NCI-H187 treated with DMSO at 0.1 percent for 48 hours (cell line): ENCODE results near the gene CHST7.
"Not testable (repeated sequence)": the region's sequence is repeated elsewhere in the genome, so short reads cannot be mapped to it uniquely, and the experiment has no call there.

Source experiments
- DNase-seq: peaks from one replicate; lab custom pipeline; 2025; lab: John Stamatoyannopoulos, UW

CHST7 gene

GRCh38 chrX:46573331-46573891 is at the start of gene CHST7:
Gene CHST7 (plus strand): TSS chrX:46573765. CDS start chrX:46573932, 167 bp downstream.
- DNase-seq = no peak

GRCh38 chrX:46528640-46529039 is 44.9 kb upstream of the CHST7 start:
- not testable (repeated sequence) for DNase-seq

DNA sequence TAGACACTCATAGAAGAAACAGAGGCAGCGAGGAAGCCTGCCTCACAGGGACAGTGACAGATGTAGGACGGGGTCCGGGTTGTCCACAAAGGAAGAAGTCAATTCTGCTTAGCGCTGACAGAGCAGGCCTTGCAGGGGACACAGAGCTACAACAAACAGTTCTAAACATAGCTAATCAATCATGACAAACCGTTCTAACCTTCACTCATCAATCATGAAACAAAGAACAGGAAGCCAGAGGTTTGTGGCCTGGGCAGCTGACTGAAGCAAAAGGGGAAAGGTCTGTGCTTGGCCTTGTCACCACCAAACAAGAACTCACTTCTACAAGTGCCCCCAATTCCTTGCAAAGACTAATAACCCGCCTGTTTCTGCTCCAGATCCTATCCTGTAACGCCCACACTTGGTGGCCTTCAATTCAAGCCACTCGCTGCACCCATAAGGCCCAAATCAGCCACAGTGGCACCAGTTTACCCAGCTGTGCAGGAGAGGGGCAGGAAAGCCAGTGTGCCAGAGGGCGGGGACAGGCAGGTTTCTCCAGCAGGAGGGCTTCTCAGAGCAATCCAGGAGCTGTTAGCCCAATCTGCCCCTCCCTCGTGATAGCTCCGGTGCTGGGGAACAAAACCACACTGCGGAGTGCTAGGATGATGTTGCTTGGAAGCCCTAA is 43.7 kb upstream of the CHST7 start:
- not testable (repeated sequence) for DNase-seq

DNA sequence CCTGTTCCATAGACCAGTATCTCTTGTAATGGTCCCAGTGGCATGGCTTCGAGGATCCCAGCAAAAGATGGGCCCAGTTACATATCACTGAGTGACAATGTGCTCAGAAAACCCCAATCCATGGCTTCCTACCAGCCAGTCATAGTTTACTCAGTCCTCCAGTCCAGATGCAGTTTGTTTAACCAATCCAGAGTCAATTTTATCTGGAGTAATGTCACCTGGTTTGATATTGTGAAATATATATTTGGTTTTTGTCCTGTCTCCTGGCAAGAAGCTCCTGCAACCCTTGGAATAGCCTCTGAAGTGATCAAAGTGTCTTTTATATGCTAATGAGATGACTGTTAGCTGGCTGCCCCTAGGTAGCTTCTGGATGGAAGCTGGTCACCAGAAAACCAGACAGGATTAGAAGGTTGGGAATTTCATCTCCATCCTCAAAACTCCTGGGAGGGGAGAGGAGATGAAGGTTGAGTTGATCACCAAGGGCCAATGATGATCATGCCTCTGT is 43.1 kb upstream of the CHST7 start:
- not testable (repeated sequence) for DNase-seq

DNA sequence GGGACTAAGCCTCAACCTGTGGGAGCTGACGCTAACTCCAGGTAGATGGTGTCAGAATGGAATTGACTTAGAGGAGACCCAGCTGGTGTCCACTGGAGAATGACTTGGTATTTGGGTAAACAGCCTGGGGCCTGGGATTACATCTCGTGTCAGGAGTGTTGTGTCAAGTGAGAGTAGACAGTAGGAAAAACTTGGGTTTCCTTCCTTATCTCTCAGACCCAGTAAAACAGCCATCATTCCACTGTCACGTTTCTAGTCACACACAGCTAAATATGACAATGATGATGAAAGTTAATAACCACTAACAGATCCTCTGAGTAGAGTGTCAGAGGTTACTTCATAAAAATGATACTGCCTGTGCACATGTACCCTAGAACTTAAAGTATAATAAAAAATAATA is 42.1 kb upstream of the CHST7 start:
- no peak for DNase-seq

DNA sequence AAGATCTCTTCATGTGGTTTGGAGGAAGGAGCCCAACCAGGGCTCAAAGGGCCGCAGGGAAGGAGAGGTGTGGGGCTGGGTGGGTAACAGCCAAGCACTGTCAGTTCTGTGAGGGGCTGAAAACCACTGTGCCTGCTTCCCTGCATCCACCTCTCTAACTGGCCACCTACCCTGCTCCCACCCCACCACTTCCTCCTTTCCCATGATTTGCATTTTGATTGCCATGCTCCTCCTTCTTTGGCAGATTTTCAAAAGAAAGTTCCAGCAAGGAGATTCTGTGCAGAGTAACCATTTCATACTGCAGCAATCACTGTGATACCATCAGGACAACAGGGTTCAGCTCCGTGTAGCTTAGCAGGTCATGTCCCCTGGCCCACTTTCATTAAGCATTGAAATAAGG is 30.1 kb upstream of the CHST7 start:
- DNase-seq = no peak

DNA sequence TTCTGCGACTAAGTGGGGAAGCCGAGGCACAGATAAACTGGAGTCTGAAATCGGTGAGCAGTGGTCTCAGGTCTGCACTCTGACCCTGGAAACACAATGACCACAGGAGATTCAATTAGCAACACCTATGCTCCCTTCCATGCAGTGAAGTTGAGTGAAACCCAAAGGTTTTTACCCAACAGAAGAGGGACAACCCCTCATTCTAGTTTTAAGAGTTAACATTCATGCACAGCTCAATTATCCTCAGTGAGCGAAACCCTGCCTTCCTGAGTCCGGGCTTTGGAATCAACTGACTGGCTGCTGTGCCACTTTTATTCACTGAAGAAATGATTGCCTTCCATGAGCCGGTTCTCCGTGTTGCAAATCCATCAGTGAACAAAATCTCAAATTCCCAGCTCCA is 29.0 kb upstream of the CHST7 start:
- DNase-seq = not testable (repeated sequence)

GRCh38 chrX:46545111-46546005 is 28.2 kb upstream of the CHST7 start, which contains the start of gene ZNF674:
Gene ZNF674 (minus strand): TSS chrX:46545421. CDS start chrX:46542087, 3,334 bp downstream.
- DNase-seq = no peak

DNA sequence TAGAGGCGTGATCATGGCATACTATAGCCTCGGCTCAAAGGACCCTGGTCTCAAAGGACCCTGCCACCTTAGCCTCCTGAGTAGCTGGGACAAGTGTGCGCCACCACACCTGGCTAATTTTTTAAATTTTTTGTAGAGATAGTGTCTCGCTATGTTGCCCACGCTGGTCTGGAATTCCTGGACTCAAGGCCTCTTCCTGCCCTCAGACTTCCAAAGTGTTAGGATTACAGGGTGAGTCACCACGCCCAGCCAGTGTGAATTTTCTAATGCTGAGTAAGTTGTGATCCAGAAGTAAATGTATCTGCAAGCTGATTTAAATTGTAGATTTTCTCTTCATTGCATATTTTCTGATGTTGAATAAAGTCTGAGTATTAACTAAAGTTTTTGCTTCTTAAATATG is 25.7 kb upstream of the CHST7 start:
- DNase-seq = no peak

- DNase-seq = no peak
Observed at GRCh38 chrX:46549914-46550313, 23.7 kb upstream of the CHST7 start.

- no peak for DNase-seq
Observed at GRCh38 chrX:46551494-46552128, 22.0 kb upstream of the CHST7 start.

GRCh38 chrX:46553935-46554334 is 19.6 kb upstream of the CHST7 start:
- DNase-seq = no peak

GRCh38 chrX:46554942-46555341 is 18.6 kb upstream of the CHST7 start:
- no peak for DNase-seq

DNA sequence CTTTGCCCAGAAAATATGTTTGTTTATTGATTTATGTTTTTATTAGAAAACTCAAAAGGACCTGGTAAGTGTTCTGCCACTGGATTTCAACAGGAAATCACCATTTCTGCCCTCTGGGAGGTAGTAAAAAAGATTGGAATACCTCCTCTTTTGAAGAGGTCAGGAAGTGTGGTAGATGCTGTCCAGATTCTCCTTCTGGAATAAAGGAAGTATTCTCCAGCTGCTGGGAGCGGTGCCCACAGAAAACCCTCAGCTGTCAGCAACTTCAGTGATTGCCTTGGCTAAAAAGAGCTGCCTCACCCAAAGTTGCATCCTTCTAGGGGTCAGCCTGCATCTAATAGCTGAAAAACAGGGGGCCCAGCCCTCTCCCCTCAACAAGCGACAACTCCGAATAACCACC is 14.5 kb upstream of the CHST7 start:
- DNase-seq = no peak

- DNase-seq = no peak
Observed at GRCh38 chrX:46561824-46562657, 11.5 kb upstream of the CHST7 start.

DNA sequence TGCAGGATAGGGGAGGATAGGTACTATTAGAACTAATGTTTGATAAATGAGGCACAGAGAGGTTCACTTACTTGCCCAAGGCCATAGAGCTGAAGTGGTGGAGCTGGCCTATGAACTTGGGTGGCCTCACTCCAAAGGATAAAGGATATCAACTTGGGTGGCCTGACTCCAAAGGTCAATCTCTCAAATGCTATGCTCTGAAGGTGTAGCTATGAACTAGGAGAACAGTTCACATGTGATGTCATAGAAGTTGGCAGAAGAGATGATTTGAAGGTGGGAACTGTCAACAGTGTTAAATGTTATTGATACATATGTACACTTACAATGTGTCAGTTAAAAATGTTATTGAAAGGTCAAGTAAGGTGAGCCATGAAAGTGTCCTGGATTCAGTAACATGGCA is 6.2 kb upstream of the CHST7 start:
- no peak for DNase-seq

GRCh38 chrX:46569621-46570020 is 3.9 kb upstream of the CHST7 start:
- DNase-seq = no peak

DNA sequence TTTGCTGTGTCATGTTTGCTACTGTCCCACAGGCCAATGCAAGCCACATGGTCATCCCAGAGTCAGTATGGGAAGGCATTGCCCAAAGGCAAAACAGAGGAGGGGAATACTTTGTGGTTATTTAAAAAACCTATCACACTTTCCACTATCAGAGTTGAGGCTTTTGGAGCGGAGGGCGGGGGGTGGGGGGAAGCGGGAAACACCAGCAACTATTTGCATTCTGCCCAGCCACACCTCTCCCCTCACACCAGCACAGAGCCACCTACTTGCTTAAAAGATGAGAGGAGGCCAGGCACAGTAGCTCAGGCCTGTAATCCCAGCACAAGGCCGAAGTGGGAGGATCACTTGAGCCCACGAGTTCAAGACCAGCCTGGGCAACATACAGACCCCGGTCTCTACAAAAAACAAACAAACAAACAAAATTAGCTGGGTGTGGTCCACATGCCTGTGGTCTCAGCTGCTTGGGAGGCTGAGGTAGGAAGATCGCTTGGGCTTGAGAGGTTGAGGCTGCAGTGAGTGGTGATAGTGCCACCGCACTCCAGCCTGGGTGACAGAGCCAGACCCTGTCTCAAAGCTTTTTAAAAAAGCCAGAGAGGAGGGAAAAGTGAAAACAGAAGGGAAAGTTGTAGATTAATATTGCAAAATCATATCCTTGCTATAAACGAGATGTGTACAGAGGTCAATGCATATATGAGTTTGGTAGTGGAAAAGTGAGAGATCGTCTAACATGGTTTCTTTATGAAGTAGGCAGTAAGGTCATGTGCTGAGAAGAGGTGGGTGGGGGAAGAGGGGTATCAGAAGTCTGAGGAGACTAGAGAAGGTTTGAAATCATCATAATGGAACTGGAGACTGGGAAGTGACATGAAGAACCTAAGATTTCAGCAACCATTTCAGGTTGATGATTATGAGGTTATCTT is 1.9 kb upstream of the CHST7 start:
- no peak for DNase-seq

GRCh38 chrX:46572340-46572936 is 1.1 kb upstream of the CHST7 start:
- no peak for DNase-seq
